Common myeloid progenitor, CD34-positive (primary cell): ENCODE measurements around the gene MAL.

ENCODE experiments used
- CTCF ChIA-PET: fragments of 350-600 bp; sonication (Branson Sonifier 250); formaldehyde crosslinking; loops from one replicate; lab custom pipeline; 2021; ENCODE audit warnings: antibody characterized with exemption; lab: Charles Lee
- POLR2A ChIA-PET: fragments of 350-600 bp; sonication (Branson Sonifier 250); formaldehyde crosslinking; loops from one replicate; lab custom pipeline; 2021; ENCODE audit warnings: antibody characterized with exemption; lab: Charles Lee
- DNase-seq, 3 donors: peaks; one replicate each; pipeline versions ENCODE4 v3.0.0 to v3.0.0-alpha.2; 2013
- H3K27ac ChIP-seq, 2 experiments: 1 replicate in 1 of 2; 2 replicates in 1 of 2; pipeline ENCODE4 v1.7.0; 2013; ENCODE audit warnings: inconsistent platforms in 2 of 2, low read length in 2 of 2, mild to moderate bottlenecking in 2 of 2, low read depth in 1 of 2, moderate library complexity in 1 of 2; ENCODE audit not compliant: severe bottlenecking in 2 of 2, insufficient read depth in 1 of 2, poor library complexity in 1 of 2
- H3K27me3 ChIP-seq, 5 experiments: replicated peaks in 2 of 5; 1 replicate in 3 of 5; 2 replicates in 2 of 5; pipeline versions ENCODE4 v1.6.1 to v1.7.0; 2013; ENCODE audit warnings: low read length in 4 of 5, mild to moderate bottlenecking in 2 of 5, moderate library complexity in 2 of 5, inconsistent platforms in 1 of 5; ENCODE audit not compliant: insufficient read depth in 5 of 5, control insufficient read depth in 4 of 5
- H3K36me3 ChIP-seq, 4 experiments: 1 replicate in 2 of 4; 2 replicates in 2 of 4; pipeline versions ENCODE4 v1.6.1 to v1.7.0; 2013; ENCODE audit warnings: low read length in 3 of 4, control low read depth in 1 of 4, mild to moderate bottlenecking in 1 of 4; ENCODE audit not compliant: control insufficient read depth in 4 of 4, insufficient read depth in 4 of 4
- H3K4me1 ChIP-seq, 4 experiments: 1 replicate in 3 of 4; 2 replicates in 1 of 4; pipeline versions ENCODE4 v1.6.1 to v1.7.1; 2013; ENCODE audit warnings: low read length in 3 of 4, mild to moderate bottlenecking in 3 of 4, control low read depth in 1 of 4, inconsistent platforms in 1 of 4, moderate library complexity in 1 of 4; ENCODE audit not compliant: control insufficient read depth in 4 of 4, insufficient read depth in 4 of 4; ENCODE audit errors: control extremely low read depth in 1 of 4
- H3K4me3 ChIP-seq, 7 experiments: 1 replicate in 4 of 7; 2 replicates in 3 of 7; pipeline versions ENCODE4 v1.5.1 to v1.7.0; 2013; ENCODE audit warnings: mild to moderate bottlenecking in 7 of 7, low read length in 6 of 7, moderate library complexity in 6 of 7, inconsistent platforms in 2 of 7, low read depth in 2 of 7, control low read depth in 1 of 7; ENCODE audit not compliant: insufficient read depth in 4 of 7, control insufficient read depth in 1 of 7; ENCODE audit errors: extremely low read depth in 1 of 7
- H3K9me3 ChIP-seq, 5 experiments: 1 replicate in 4 of 5; 2 replicates in 1 of 5; pipeline versions ENCODE4 v1.6.1 to v1.7.1; 2013; ENCODE audit warnings: low read length in 4 of 5, mild to moderate bottlenecking in 2 of 5, inconsistent platforms in 1 of 5, low read depth in 1 of 5, moderate library complexity in 1 of 5; ENCODE audit not compliant: control insufficient read depth in 4 of 5, insufficient read depth in 2 of 5; ENCODE audit errors: control extremely low read depth in 1 of 5
- WGBS: methylation state at CpG from one replicate; pipeline ENCODE4 v1.1.5; 2013; ENCODE audit not compliant: insufficient coverage; 5-methylcytosine and 5-hydroxymethylcytosine counted together

Gene MAL

DNA sequence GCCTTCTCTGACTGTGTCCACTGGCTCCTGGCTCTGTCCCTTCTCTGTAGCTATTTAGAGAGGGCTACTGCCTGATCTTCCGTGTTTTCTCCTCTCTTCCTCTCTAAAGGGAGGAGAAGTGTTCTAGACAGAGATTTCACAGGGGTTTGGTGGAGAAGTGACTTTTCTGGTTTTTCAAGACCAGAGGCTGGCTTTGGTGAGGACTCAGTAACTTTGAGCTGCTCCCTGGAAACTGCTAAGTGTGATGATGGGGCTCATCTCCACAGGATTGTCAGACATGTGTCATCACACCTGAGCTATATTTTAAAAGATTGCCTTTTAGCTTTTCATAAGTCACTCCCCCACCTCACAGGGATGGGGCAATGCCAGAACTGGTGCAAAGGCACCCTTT lies 6.2 kb downstream of the MAL start:
- Histone ChIP-seq H3K4me3 (no peak overlapping the region), H3K4me1 (peaks cover 0 to 5% (median 3%) of the 10 kb centered on the region in 4 experiments), H3K36me3 (no peaks in the 10 kb centered on the region), H3K27ac (no peak overlapping the region), H3K9me3 (no peaks in the 10 kb centered on the region), H3K27me3 (peaks cover 0 to 41% (median 19%) of the 10 kb centered on the region in 5 experiments)
- DNase-seq, result no peak
- POLR2A ChIA-PET, result no interaction called here
- CTCF ChIA-PET, result interaction anchor here (0.6 to 2.1 kb wide), 6 partner anchors 9 to 158 kb away, joined by 3 to 10 read pairs (median 4); no protein-coding TSS in a partner anchor
- no CpG with 5 or more reads among the region's 1 CpG for WGBS

DNA sequence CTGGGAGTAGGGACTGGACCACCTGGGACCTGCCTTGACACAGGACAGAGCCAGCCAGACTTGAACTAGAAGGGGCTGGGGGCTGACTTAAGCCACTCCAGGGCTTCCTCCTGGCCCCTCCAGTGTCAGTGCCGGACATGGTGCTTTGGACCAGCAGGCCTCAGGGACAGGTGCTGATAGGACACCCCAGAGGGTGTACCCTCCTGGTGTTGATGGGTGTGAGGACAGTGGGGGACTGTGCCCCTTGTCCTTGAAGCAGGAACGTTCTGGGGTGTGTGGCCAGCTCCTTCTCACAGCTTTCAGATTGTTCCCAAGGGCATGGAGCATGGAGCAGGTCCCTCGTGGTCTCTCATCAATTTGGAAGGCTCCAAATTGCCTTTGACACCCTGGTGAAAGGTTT lies 6.8 kb downstream of the MAL start:
- H3K9me3 ChIP-seq, result no peaks in the 10 kb centered on the region
- 93% methylated on average over 3 of the region's 3 CpGs for WGBS
- no peak overlapping the region for H3K4me3 ChIP-seq
- no peaks in the 10 kb centered on the region for H3K4me1 ChIP-seq
- H3K27ac ChIP-seq, result no peak overlapping the region
- ChIA-PET POLR2A (no interaction called here), CTCF (interaction anchor here (0.9 to 2.1 kb wide), 4 partner anchors 9 to 44 kb away, joined by 3 to 10 read pairs (median 4); no protein-coding TSS in a partner anchor)
- H3K36me3 ChIP-seq, result no peaks in the 10 kb centered on the region
- DNase-seq, result no peak
- H3K27me3 ChIP-seq, result peaks cover 0 to 35% (median 13%) of the 10 kb centered on the region in 5 experiments

DNA sequence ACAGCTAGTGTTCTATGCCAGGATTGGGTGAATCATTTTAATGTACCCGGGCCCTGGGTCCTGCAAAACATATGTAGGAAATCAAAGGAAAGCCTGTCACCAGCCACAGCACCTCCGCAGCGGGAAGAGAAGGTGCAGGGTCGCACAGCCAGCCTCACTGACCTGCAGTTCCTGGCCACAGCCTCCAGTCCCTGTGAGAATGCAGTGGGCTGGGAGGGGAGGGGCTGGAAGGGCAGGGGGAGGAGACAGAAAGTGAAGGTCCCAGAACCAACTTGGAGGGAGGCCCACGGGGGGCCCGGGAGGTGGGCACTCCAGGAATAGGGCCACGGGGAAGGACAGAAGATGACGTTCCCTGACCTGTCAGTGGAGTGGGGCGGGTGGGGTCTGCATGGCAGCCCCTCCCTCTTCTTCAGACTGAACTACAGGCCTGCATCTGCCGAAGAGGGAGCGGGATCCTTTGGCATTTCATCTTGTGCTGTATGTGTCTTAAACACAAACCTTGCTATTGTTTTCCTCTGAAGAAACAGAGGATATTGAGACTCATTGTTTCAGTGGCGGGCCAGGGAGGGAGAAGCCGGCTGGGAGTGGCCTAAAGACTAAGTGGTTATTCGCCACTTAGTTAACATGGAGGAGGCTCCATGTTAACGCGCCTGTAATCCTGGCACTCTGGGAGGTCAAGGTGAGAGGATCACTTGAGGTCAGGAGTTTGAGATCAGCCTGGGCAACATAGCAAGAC lies 7.5 kb downstream of the MAL start:
- Histone ChIP-seq H3K4me1 (no peaks in the 10 kb centered on the region), H3K9me3 (no peaks in the 10 kb centered on the region), H3K27me3 (peaks cover 0 to 29% (median 11%) of the 10 kb centered on the region in 5 experiments), H3K27ac (no peak overlapping the region), H3K36me3 (no peaks in the 10 kb centered on the region), H3K4me3 (no peak overlapping the region)
- 89% methylated on average over 15 of the region's 16 CpGs for WGBS
- ChIA-PET POLR2A (no interaction called here), CTCF (interaction anchor here (1.2 kb wide), 1 partner anchor 8 kb away, joined by 4 read pairs; no protein-coding TSS in a partner anchor)
- no peak for DNase-seq

DNA sequence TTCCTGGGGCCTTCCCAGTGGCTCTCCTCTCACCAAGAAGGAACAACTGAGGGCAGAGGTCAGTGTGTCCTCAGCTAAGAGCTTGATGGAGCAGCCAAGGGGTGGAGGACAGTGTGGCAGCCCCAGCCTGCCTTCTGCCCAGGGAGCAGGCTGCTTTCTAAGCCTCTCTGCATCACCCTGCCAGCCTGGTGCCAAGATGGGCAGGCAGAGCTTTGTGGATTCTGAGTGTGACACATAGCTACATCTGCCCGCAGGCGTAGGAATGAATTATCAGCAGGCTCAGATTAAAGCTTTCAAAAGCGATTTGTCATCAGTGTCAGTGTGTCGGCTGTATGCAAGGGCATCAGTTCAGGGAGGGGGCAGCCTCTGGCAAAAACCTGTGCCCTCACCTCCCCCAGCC lies 8.7 kb downstream of the MAL start:
- CTCF ChIA-PET, result no interaction called here

DNA sequence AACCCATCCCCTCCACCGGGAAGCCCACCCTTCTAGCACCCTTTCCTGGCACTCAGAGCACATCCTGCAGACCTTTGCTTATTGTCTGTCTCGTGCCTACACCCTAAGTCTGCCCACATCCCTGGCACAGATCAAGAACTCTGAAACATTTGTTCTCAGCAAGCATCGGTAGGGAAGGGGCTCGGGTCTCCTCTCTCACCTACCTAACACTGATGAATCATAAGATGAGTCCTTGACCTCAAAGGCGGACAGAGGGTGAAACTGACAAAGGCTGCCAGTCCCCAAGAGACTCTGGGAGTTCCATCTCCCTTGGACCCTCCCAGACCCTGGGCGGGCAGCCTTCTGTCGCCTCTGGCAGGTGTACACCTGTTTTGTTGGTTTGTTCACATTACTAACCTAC lies 9.3 kb downstream of the MAL start:
- no peaks in the 10 kb centered on the region for H3K9me3 ChIP-seq
- no peak overlapping the region for H3K4me3 ChIP-seq
- H3K27me3 ChIP-seq, result peaks cover 0 to 15% (median 4%) of the 10 kb centered on the region in 5 experiments
- no peaks in the 10 kb centered on the region for H3K4me1 ChIP-seq
- POLR2A ChIA-PET, result no interaction called here
- WGBS, result 81% methylated on average over 7 of the region's 7 CpGs
- no peaks in the 10 kb centered on the region for H3K36me3 ChIP-seq
- no peak overlapping the region for H3K27ac ChIP-seq
- CTCF ChIA-PET, result interaction anchor here (1.2 kb wide), 1 partner anchor 12 kb away, joined by 4 read pairs; no protein-coding TSS in a partner anchor
- DNase-seq, result no peak

More for the DNA sequence above, 8.7 kb downstream of the MAL start:
- Histone ChIP-seq H3K4me1 (no peaks in the 10 kb centered on the region), H3K9me3 (no peaks in the 10 kb centered on the region), H3K36me3 (no peaks in the 10 kb centered on the region), H3K27me3 (peaks cover 0 to 18% (median 7%) of the 10 kb centered on the region in 5 experiments), H3K27ac (no peak overlapping the region), H3K4me3 (no peak overlapping the region)
- POLR2A ChIA-PET, result no interaction called here
- DNase-seq, result no peak
- 96% methylated on average over 4 of the region's 4 CpGs for WGBS

DNA sequence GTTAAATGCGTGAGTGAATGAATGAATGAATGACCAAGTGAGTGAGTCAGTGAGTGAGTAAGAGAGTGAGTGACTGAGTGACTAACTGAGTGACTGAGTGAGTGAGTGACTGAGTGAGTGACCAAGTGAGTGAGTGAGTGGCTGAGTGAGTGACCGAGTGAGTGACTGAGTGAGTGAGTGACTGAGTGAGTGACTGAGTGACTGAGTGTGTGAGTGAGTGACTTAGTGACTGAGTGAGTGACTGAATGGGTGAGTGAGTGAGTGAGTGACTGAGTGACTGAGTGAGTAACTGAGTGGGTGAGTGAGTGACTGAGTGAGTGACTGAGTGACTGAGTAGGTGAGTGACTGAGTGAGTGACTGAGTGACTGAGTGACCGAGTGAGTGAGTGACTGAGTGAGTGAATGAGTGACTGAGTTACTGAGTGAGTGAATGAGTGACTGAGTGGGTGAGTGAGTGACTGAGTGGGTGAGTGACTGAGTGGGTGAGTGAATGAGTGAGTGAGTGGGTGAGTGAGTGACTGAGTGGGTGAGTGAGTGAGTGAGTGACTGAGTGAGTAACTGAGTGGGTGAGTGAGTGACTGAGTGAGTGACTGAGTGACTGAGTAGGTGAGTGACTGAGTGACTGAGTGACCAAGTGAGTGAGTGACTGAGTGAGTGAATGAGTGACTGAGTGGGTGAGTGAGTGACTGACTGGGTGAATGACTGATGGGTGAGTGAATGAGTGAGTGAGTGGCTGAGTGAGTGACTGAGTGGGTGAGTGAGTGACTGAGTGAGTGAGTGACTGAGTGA lies 11.3 kb downstream of the MAL start:
- Histone ChIP-seq H3K36me3 (no peaks in the 10 kb centered on the region), H3K9me3 (no peaks in the 10 kb centered on the region), H3K4me1 (no peaks in the 10 kb centered on the region), H3K4me3 (no peak overlapping the region), H3K27ac (no peak overlapping the region), H3K27me3 (peaks cover 0 to 4% (median 3%) of the 10 kb centered on the region in 5 experiments)
- WGBS, result 100% methylated on average over 3 of the region's 3 CpGs
- ChIA-PET POLR2A (no interaction called here), CTCF (no interaction called here)
- peak in 2 of 3 donors; percentile 22 to 32 for DNase-seq
